A549 (cell line): ENCODE measurements around the gene STXBP6.

ENCODE experiments used
- EHMT2 ChIP-seq: fragments of 200-600 bp; sonication (generic); IDR thresholded peaks from 2 replicates; pipeline ENCODE4 v1.6.1; 2016; ENCODE audit warnings: antibody characterized with exemption, low read depth, mild to moderate bottlenecking, moderate library complexity
- MAX ChIP-seq: IDR thresholded peaks from 2 replicates; pipeline ENCODE4 v1.6.1; 2012
- TFCP2L1 ChIP-seq: fragments of 250-450 bp; sonication (Bioruptor Pico); IDR thresholded peaks from 2 replicates; pipeline ENCODE4 v1.5.0; 2021; ENCODE audit warnings: mild to moderate bottlenecking

- TF ChIP-seq EHMT2: no peak
- no peak for TF ChIP-seq TFCP2L1 (CRISPR knock-in tag)
- no peak for TF ChIP-seq MAX
Observed at GRCh38 chr14:25037032-25037431, 12.9 kb downstream of the STXBP6 start.
